Panc1 (cell line): ENCODE measurements around the gene KCTD15. TPM values are rescaled to one million over a fixed set of nuclear protein-coding genes. Genes with fewer than 3 reads are reported as not detected.

Experiments
- ATAC-seq: fragments of 200-7000 bp; cut with Tn5 transposase; 2 replicates; pipeline ENCODE4 v1.9.1; 2020; ENCODE audit warnings: mild to moderate bottlenecking, moderate library complexity
- BruUV-seq: library from RNA; stranded (reverse); fragments of 400-500 nt; replicated peaks from 2 replicates; lab custom pipeline; 2021; lab: Mats Ljungman, UMichigan
- CTCF ChIA-PET: fragments of 300-600 bp; sonication (Branson Sonifier 250); formaldehyde crosslinking; loops from one replicate; lab custom pipeline; 2022; ENCODE audit warnings: antibody characterized with exemption; lab: Charles Lee
- POLR2A ChIA-PET: fragments of 300-600 bp; sonication (Branson Sonifier 250); formaldehyde crosslinking; loops from one replicate; lab custom pipeline; 2022; ENCODE audit warnings: antibody characterized with exemption; lab: Charles Lee
- DNase-seq: peaks from one replicate; pipeline ENCODE4 v3.0.0-alpha.2; 2010; ENCODE audit warnings: low read depth, low spot score
- H3K27ac ChIP-seq: 2 replicates; pipeline ENCODE4 v1.5.1; 2011; ENCODE audit warnings: mild to moderate bottlenecking, low read length, inconsistent platforms
- H3K27me3 ChIP-seq: fragments of 200-500 bp; sonication (Bioruptor generic); 2 replicates; pipeline ENCODE4 v1.6.0; 2014; ENCODE audit warnings: low read length, inconsistent platforms; ENCODE audit not compliant: control insufficient read depth, insufficient read depth
- H3K36me3 ChIP-seq: fragments of 200-500 bp; sonication (Bioruptor generic); 2 replicates; pipeline ENCODE4 v1.5.1; 2014; ENCODE audit warnings: inconsistent platforms, mild to moderate bottlenecking, low read length, moderate library complexity; ENCODE audit not compliant: control insufficient read depth, insufficient read depth
- H3K4me1 ChIP-seq: 2 replicates; pipeline ENCODE4 v1.5.1; 2011; ENCODE audit warnings: inconsistent platforms, mild to moderate bottlenecking, low read length, moderate library complexity; ENCODE audit not compliant: control insufficient read depth, insufficient read depth
- H3K4me3 ChIP-seq, 2 experiments: 2 replicates each; pipeline ENCODE4 v1.5.1; 2011 to 2012; ENCODE audit warnings: low read depth in 2 of 2, low read length in 2 of 2, mild to moderate bottlenecking in 2 of 2, inconsistent platforms in 1 of 2, moderate library complexity in 1 of 2
- H3K9me3 ChIP-seq: fragments of 200-500 bp; sonication (Bioruptor generic); 2 replicates; pipeline ENCODE4 v1.5.1; 2014; ENCODE audit warnings: low read depth, mild to moderate bottlenecking, inconsistent platforms, low read length, moderate library complexity; ENCODE audit not compliant: control insufficient read depth, insufficient read depth
- POLR2AphosphoS5 ChIP-seq: IDR thresholded peaks from 2 replicates; pipeline ENCODE4 v1.6.1; 2012; ENCODE audit warnings: mild to moderate bottlenecking, low read depth, low read length, moderate library complexity
- SIN3A ChIP-seq: IDR thresholded peaks from 2 replicates; pipeline ENCODE4 v1.6.1; 2012; ENCODE audit warnings: low read depth, mild to moderate bottlenecking, low read length, moderate library complexity, borderline replicate concordance; ENCODE audit not compliant: insufficient read depth
- TCF7L2 ChIP-seq: IDR thresholded peaks from 2 replicates; pipeline ENCODE4 v1.6.1; 2011; ENCODE audit warnings: mild to moderate bottlenecking, low read depth, low read length, inconsistent platforms
- in situ Hi-C: cut with HindIII; loops from 2 replicates; pipeline ENCODE4 v1.10.0; 2016; ENCODE audit warnings: low sequenced_read_pairs, low pct_unique_long_range_greater_than_20kb
- intact Hi-C: fragments of 100-400 bp; cut with micrococcal nuclease; formaldehyde crosslinking; loops from one replicate; pipeline ENCODE4 v1.10.0; 2022; ENCODE audit not compliant: unreplicated experiment
- total RNA-seq: library from RNA; stranded (reverse); gene quantifications from one replicate; pipeline ENCODE4 v1.2.1, GENCODE V29; 2021; ENCODE audit not compliant: unreplicated experiment
- TF ChIP-seq, protein P1 (sequence below): fragments of 450-650 bp; IDR thresholded peaks from 2 replicates; pipeline ENCODE4 v1.5.1; 2017; ENCODE audit warnings: mild to moderate bottlenecking
- TF ChIP-seq, protein P2 (sequence below), 2 experiments: IDR thresholded peaks; 2 replicates each; pipeline ENCODE4 v1.6.1; 2011 to 2012; ENCODE audit warnings: low read depth in 2 of 2, control low read depth in 1 of 2, low read length in 1 of 2, mild to moderate bottlenecking in 1 of 2, moderate library complexity in 1 of 2; ENCODE audit not compliant: insufficient read depth in 1 of 2

The KCTD15 gene
- total RNA-seq, 1 experiment from 2014 or later = 27.8 TPM

- BruUV-seq = no TSS peak
- Histone ChIP-seq H3K4me1 (no peaks in the 10 kb centered on the region), H3K27ac (no peak overlapping the region), H3K9me3 (no peaks in the 10 kb centered on the region), H3K27me3 (peaks cover 11% of the 10 kb centered on the region), H3K36me3 (no peaks in the 10 kb centered on the region), H3K4me3 (no peak overlapping the region)
- in situ Hi-C loops (no loop called here), intact Hi-C loops (loop anchor here (2.0 to 5.0 kb wide), 3 partner anchors 341 to 524 kb away; no protein-coding TSS in a partner anchor)
- DNase-seq (no peak), ATAC-seq (peak; percentile 89)
- ChIA-PET CTCF (interaction anchor here (0.6 to 3.7 kb wide), 6 partner anchors 14 to 433 kb away, joined by 3 to 45 read pairs (median 4); no protein-coding TSS in a partner anchor), POLR2A (no interaction called here)
- TF ChIP-seq, protein P1, sequence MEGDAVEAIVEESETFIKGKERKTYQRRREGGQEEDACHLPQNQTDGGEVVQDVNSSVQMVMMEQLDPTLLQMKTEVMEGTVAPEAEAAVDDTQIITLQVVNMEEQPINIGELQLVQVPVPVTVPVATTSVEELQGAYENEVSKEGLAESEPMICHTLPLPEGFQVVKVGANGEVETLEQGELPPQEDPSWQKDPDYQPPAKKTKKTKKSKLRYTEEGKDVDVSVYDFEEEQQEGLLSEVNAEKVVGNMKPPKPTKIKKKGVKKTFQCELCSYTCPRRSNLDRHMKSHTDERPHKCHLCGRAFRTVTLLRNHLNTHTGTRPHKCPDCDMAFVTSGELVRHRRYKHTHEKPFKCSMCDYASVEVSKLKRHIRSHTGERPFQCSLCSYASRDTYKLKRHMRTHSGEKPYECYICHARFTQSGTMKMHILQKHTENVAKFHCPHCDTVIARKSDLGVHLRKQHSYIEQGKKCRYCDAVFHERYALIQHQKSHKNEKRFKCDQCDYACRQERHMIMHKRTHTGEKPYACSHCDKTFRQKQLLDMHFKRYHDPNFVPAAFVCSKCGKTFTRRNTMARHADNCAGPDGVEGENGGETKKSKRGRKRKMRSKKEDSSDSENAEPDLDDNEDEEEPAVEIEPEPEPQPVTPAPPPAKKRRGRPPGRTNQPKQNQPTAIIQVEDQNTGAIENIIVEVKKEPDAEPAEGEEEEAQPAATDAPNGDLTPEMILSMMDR = peak; percentile 96
- TF ChIP-seq SIN3A = no peak
- no peak for TF ChIP-seq TCF7L2
- TF ChIP-seq POLR2AphosphoS5 = no peak
- TF ChIP-seq, protein P2, sequence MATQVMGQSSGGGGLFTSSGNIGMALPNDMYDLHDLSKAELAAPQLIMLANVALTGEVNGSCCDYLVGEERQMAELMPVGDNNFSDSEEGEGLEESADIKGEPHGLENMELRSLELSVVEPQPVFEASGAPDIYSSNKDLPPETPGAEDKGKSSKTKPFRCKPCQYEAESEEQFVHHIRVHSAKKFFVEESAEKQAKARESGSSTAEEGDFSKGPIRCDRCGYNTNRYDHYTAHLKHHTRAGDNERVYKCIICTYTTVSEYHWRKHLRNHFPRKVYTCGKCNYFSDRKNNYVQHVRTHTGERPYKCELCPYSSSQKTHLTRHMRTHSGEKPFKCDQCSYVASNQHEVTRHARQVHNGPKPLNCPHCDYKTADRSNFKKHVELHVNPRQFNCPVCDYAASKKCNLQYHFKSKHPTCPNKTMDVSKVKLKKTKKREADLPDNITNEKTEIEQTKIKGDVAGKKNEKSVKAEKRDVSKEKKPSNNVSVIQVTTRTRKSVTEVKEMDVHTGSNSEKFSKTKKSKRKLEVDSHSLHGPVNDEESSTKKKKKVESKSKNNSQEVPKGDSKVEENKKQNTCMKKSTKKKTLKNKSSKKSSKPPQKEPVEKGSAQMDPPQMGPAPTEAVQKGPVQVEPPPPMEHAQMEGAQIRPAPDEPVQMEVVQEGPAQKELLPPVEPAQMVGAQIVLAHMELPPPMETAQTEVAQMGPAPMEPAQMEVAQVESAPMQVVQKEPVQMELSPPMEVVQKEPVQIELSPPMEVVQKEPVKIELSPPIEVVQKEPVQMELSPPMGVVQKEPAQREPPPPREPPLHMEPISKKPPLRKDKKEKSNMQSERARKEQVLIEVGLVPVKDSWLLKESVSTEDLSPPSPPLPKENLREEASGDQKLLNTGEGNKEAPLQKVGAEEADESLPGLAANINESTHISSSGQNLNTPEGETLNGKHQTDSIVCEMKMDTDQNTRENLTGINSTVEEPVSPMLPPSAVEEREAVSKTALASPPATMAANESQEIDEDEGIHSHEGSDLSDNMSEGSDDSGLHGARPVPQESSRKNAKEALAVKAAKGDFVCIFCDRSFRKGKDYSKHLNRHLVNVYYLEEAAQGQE (IDR thresholded peaks at IDR 0.05; ENCODE audit: insufficient read depth in 1 of 2, low read depth in 2 of 2, low read length in 1 of 2) = peak in 1 of 2 experiments; percentile 63; a peak in 1 of 4 replicates
Observed at GRCh38 chr19:33771384-33772101, 25.1 kb upstream of the KCTD15 start.

- ATAC-seq (no peak), DNase-seq (no peak)
- H3K27me3 ChIP-seq = peaks cover 11% of the 10 kb centered on the region
- BruUV-seq = no TSS peak
- intact Hi-C loops = loop anchor here (5.0 kb wide), 2 partner anchors 355 to 525 kb away; no protein-coding TSS in a partner anchor
- in situ Hi-C loops = no loop called here
- no peaks in the 10 kb centered on the region for H3K9me3 ChIP-seq
- TF ChIP-seq, protein P2 (IDR thresholded peaks at IDR 0.05; ENCODE audit: insufficient read depth in 1 of 2, low read depth in 2 of 2, low read length in 1 of 2) = no peak
- TF ChIP-seq, protein P1 = no peak
- TF ChIP-seq SIN3A (no peak), POLR2AphosphoS5 (no peak), TCF7L2 (no peak)
- CTCF ChIA-PET = interaction anchor here (1.4 to 3.7 kb wide), 2 partner anchors 340 to 342 kb away, joined by 5 to 45 read pairs; no protein-coding TSS in a partner anchor
- H3K4me1 ChIP-seq = no peaks in the 10 kb centered on the region
- no peak overlapping the region for H3K4me3 ChIP-seq
- POLR2A ChIA-PET = no interaction called here
- no peaks in the 10 kb centered on the region for H3K36me3 ChIP-seq
- no peak overlapping the region for H3K27ac ChIP-seq
Observed at GRCh38 chr19:33772102-33772857, 24.4 kb upstream of the KCTD15 start.
